ENCODE data around the gene ZNF831.

GRCh38 chr20:59207742-59208357 is 44.2 kb downstream of the ZNF831 start:
- no peak for TF ChIP-seq POLR2A (IDR thresholded peaks at IDR 0.05; ENCODE audit: low read depth, low read length)
- TF ChIP-seq TAF1 (IDR thresholded peaks at IDR 0.05; ENCODE audit: low read depth, low read length) = no peak

Measured in GM12891 (cell line).